Sigmoid colon (tissue), 4 donors: ENCODE results near the gene CAMTA1.

ENCODE experiments used
- POLR2A ChIP-seq, 2 donors: fragments of 450-650 bp; IDR thresholded peaks; one replicate each; pipeline ENCODE4 v1.6.1; 2016; ENCODE audit warnings: antibody characterized with exemption in 2 of 2, mild to moderate bottlenecking in 2 of 2, moderate library complexity in 2 of 2
- POLR2AphosphoS5 ChIP-seq, 4 donors: sonication (generic); formaldehyde crosslinking; IDR thresholded peaks; one replicate each; pipeline ENCODE4 v1.6.1; 2017; ENCODE audit warnings: antibody characterized with exemption in 4 of 4
- TF ChIP-seq, protein P1 (sequence below), 4 experiments: fragments of 450-650 bp in 3 of 4; fragments of 200-600 bp in 1 of 4; IDR thresholded peaks; one replicate each; pipeline ENCODE4 v1.5.1; 2016 to 2019; ENCODE audit warnings: antibody characterized with exemption in 4 of 4, mild to moderate bottlenecking in 3 of 4, moderate library complexity in 2 of 4

- TF ChIP-seq, protein P1, sequence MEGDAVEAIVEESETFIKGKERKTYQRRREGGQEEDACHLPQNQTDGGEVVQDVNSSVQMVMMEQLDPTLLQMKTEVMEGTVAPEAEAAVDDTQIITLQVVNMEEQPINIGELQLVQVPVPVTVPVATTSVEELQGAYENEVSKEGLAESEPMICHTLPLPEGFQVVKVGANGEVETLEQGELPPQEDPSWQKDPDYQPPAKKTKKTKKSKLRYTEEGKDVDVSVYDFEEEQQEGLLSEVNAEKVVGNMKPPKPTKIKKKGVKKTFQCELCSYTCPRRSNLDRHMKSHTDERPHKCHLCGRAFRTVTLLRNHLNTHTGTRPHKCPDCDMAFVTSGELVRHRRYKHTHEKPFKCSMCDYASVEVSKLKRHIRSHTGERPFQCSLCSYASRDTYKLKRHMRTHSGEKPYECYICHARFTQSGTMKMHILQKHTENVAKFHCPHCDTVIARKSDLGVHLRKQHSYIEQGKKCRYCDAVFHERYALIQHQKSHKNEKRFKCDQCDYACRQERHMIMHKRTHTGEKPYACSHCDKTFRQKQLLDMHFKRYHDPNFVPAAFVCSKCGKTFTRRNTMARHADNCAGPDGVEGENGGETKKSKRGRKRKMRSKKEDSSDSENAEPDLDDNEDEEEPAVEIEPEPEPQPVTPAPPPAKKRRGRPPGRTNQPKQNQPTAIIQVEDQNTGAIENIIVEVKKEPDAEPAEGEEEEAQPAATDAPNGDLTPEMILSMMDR (IDR thresholded peaks at IDR 0.05): no peak
- no peak for TF ChIP-seq POLR2AphosphoS5 (IDR thresholded peaks at IDR 0.05)
- TF ChIP-seq POLR2A (IDR thresholded peaks at IDR 0.05): no peak
Measured at GRCh38 chr1:6788946-6789345, 3.7 kb downstream of the CAMTA1 start.
